Measurements from ENCODE around the gene PSMB5. TPM values are rescaled to one million over a fixed set of nuclear protein-coding genes. Genes with fewer than 3 reads are reported as not detected.

Gene PSMB5
- total RNA-seq, 1 donor from 2014 or later: 67.6 TPM

DNA sequence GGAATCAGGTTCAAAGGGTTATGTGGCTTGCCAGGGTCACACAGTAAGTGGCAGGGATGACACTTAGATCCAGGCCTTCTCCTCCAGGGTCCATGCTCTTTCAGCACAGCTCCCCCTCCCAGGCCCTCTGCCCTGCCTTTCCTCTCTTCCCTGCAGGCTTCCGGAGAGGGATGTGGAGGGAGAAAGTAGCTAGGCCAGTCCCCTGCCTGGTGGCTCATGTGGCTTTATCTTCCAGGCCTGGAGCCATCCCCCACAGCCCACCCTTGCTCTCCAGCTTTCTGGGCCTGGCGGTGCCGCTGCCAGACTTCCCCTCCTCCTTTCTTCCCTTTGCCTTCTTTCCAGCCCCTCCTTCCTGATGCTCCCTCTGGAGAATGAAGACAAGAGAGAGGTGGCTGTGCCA is 9.1 kb upstream of the PSMB5 start:
- DNase-seq (ENCODE audit: low spot score): no peak

DNA sequence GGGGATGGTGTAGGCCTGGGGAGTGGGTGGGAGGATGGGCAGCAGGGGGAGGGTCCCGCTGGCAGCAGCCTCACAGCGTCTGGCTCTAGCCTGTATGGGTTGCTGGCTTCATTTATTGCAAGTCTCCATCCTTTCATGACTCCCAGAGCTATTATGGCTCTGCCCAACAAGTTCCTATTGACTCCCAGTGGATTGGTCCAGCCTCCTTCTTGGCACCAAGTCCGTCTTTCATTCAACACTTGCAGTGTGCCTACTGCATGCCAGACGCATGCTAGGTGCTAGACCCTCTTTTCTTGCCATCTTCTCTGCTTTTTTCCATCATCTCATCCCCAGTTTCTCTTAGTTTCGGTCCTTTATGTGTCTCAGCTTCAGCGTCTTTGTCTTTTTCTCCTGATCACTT is 8.4 kb upstream of the PSMB5 start:
- no peak for DNase-seq (ENCODE audit: low spot score)

DNA sequence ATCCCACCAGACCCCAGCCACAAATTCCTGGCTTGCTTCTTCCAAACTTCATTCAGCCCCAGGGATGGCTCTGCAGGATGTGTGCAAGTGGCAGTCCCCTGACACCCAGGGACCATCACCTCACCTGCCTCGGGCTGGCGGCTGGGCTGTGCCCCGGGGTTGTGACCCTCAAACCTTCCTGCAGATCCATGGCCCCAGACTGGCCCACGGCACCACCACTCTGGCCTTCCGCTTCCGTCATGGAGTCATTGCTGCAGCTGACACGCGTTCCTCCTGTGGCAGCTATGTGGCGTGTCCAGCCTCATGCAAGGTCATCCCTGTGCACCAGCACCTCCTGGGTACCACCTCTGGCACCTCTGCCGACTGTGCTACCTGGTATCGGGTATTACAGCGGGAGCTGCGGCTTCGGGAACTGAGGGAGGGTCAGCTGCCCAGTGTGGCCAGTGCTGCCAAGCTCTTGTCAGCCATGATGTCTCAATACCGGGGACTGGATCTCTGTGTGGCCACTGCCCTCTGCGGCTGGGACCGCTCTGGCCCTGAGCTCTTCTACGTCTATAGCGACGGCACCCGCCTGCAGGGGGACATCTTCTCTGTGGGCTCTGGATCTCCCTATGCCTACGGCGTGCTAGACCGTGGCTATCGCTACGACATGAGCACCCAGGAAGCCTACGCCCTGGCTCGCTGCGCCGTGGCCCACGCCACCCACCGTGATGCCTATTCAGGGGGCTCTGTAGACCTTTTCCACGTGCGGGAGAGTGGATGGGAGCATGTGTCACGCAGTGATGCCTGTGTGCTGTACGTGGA is 7.7 kb upstream of the PSMB5 start, which contains the start of gene PSMB11:
Gene PSMB11, plus strand, starts transcription at position 51 of the 804 bp plus-strand sequence. Its CDS starts 14 bp downstream, at position 65.
- DNase-seq (ENCODE audit: low spot score): no peak

DNA sequence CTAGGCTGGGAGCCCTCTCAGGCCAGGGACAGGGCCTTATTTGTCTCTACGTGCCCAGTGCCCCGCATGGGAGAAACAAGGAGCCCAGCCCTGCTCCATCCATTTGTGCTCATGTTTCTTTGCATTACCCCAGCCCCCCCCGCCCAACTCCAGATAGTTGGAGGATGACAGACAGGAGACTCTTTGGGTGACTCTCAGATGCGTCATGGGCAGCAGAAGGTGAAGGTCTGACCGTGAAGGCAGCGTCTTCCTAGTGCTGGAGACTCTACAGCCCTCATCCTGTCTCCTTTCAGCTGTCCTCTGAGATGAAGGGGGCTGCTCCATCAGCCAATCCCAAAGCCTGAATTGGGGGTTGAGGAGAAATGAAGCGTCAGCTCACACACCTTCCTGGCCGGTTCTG is 7.0 kb upstream of the PSMB5 start:
- no peak for DNase-seq (ENCODE audit: low spot score)

DNA sequence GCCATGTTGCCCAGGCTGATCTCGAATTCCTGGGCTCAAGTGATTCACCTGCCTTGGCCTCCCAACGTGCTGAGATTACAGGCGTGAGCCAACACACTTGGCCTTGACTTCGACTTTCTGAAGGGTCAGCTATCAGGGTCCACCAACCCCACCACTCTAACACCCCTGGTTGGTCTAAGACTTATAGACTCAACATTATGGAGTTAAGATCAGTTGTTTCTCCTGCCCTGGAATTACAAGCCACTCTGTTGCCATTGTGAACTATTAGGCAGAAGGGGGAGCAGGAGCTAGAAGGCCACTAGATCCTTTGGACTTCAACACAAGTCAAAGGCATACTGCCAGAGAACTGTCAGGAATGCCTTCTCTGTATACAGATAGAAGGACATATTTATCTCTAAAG is 5.4 kb upstream of the PSMB5 start:
- DNase-seq (ENCODE audit: low spot score): no peak

DNA sequence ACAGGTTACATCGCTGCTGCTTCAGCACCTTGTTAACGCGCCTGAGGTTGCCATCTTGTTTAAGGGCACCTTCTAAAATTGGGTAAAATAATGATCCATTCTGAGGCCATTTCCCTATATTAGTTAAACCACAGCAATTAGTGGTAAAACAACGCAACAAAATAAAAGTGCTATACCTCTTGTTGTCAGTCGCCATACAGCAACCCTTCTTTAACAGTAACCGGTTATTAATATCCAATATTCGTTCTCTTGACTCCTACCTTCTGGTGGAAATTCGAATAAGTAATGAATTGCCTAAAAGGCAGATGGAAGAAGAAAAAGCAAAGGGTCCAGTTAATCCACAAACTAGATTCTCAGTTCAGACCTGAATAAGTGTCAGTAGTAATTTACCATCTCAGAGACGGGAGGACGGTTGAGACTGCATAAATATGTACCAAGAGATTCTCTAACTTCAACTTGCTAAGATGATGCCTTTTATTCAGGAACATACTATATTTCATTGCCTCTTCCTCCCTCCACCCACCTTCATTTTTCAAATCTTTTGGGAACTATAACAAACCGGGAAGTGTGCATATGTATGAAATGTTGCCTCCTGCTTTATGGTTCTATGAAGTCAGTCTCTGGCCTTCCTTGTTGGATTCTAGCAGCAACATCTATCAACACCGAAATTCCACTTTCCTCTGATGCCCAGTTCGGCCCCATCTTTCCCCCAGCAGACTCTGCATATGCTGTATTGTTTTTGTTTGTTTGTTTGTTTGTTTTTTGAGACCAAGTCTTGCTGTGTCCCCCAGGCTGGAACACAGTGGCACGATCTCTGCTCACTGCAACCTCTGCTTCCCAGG is 824 bp upstream of the PSMB5 start:
- no peak for DNase-seq (ENCODE audit: low spot score)

DNA sequence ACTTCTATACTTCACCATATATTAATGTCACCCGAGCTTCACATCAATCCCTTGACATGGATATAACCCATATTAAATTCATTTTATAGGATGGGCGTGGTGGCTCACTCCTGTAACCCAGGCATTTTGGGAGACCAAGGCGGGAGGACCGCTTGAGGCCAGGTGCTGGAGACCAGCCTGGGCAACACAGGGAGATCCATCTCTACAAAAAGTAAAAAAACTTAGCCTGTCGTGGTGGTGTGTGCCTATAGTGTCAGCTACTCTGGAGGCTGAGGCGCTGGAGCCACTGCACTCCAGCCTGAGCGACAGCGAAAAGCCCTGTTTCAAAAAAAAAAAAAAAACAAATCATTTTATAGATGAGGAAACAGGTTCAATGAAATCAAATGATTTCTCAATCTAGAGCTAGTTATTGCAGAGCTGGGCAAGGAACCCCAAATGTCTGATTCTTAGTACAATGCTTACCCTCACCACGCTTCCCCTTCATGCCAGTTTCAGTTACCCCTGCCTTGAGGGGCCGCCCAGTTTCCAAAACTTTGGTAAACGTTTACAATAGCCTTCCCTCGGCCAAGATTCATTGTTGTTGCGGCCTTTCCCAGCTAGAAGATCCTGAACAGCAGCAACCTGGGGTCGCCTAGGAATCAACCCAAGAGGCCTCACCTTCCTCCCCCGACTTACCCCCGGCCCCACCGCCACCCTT is 751 bp downstream of the PSMB5 start:
- DNase-seq (ENCODE audit: low spot score): no peak

DNA sequence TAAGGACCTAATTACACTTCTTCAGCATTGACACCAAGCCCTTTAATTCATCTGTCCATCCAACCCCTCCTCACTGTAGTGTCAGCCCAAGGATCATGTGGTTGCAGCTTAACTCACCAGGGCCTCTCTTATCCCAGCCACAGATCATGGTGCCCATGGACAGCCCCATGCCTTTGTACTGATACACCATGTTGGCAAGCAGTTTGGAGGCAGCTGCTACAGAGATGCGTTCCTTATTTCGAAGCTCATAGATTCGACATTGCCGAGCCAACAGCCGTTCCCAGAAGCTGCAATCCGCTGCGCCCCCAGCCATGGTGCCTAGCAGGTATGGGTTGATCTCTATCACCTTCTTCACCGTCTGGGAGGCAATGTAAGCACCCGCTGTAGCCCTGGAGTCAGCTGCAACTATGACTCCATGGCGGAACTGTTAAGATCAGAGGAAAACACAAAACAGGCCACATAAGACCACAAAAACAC is 1.4 kb downstream of the PSMB5 start:
- DNase-seq (ENCODE audit: low spot score): no peak

DNA sequence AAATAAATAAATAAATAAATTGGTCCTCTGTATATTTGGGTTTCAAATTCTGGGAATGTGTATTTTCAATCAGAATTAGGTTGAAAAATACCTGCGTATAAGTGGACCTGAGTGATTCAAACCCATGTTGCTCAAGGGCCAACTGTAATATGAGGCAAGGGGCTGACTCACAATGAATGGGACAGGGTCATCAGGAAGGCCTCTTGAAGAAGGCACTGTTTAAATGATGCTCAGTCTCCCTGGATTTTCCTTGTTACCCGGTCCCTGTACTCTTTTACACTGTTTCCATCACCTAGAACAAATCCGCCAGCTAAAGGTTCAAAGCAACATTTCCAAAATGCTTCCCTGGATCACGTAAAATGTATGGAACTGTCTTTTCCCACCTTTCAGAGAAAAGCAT is 3.8 kb downstream of the PSMB5 start:
- DNase-seq (ENCODE audit: low spot score): no peak

DNA sequence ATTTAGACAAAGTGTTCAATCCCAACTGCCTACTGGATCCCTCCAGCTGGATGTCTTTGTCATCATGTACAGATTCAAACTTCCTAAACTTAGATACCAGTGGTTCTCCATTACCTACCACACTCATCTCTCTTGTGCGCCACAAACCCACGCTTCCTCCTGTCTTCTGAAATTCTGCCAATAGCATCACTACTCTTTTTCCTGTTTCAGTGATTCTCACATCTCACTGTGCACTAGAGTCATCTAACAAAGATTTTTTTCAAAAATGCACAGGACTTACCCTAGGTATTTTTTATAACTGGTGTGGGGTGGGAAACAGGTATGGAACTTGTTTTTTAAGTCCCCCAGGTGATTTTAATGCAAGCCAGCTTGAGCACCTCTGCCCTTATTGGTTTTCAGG is 5.9 kb downstream of the PSMB5 start:
- no peak for DNase-seq (ENCODE audit: low spot score)

DNA sequence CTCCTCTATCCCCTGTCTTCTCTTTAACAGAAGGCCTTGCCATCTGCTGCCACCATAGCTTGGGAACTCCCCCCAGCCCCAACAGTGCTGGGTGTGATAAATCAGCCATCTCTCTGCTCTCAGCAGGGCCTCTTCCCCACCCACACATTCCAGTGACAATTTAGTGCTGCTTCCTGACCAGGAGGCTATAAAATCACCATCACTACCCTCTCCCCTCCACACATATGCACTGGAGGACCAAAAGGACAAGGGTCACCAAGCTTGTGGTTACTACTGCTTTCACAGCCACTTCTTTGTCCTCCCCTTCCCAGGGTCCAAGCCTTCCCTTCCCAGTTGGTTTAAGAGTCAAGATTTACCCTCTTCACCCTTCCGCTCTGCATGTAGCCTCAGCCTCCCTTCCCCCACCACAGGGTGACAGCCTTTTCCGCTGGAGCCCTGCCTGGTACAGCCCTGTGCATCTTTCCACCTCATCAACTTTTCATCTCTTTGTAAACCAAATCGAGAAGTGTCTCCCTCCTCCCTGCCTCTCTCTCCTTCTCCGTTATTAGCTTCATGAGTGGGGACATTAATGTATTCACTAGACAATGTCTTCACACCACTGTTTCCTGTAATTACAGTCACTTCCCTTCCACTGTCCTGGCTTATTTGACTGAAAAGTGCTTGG is 9.4 kb downstream of the PSMB5 start:
- no peak for DNase-seq (ENCODE audit: low spot score)

DNA sequence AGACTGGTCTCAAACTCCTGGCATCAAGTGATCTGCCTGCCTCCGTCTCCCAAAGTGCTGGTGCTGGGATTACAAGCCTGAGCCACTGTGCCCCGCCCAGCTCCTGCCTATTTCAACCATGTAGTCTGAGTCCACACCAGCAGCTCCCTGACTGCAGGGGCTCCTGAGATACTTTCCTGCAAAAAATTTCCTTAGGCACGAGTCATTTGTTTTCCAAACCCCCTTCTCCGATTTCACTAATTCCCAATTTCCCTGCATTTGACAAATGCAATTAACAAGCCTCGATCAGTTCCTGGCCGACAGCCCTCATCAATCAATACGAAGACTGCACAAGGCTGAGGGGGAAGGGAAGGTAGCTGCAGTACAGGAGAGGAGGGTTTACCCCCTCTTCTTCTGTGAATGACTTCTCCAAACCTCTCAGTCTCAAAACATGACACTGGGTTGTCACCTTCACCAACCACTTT is 10.1 kb downstream of the PSMB5 start:
- DNase-seq (ENCODE audit: low spot score): no peak

DNA sequence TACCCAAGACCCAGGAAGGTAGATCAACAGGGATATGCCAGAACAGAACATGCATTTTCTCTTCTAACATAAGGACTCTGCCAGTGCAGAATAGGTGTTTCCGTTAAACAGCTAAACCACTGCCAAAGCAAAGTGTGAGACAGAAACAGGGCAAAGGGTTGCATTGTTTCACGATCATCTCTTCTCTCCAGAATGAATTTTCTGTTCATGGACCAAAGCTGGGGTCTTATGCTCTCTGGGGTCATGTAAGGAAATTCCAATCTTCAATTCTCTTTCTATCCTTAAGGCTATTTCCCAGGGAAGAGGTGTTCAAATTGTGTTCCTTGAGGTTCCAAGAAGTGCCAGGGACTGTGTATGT is 10.9 kb downstream of the PSMB5 start:
- DNase-seq (ENCODE audit: low spot score): no peak

DNA sequence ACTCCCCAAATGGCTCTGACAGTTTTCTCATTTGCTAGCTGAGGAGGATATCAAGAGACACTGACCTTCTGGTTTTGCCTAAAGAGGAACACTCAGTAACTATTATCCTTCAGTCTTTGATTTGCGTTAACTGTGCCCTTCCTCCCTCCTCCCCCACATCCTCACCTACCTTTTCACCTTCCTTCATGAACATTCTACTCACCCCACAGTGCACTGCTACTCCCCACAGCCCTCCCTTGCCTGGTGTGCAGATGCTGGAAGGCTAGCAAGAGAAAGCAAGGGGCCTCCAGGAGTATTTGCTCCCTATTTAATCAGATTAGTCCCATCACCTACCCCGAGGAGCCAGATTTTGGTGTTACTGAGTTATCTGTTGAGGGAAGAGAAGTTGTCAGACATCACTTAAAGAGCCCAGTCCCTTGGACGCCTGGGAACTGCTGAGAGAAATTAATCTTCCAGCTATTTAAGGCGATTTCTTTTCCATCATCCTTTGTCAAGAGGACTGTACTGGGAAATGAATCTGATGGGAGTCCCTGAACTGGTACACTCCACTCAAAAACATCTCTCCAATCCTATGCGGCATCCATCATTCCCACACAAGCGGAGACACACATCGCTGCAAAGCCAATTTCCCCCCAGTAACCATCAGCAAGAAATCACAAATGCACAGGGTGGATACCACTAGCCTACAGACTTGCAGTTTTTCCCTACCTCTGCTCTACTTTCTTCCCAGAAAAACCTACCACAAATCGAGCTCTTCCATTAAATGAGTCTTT is 11.5 kb downstream of the PSMB5 start:
- no peak for DNase-seq (ENCODE audit: low spot score)

DNA sequence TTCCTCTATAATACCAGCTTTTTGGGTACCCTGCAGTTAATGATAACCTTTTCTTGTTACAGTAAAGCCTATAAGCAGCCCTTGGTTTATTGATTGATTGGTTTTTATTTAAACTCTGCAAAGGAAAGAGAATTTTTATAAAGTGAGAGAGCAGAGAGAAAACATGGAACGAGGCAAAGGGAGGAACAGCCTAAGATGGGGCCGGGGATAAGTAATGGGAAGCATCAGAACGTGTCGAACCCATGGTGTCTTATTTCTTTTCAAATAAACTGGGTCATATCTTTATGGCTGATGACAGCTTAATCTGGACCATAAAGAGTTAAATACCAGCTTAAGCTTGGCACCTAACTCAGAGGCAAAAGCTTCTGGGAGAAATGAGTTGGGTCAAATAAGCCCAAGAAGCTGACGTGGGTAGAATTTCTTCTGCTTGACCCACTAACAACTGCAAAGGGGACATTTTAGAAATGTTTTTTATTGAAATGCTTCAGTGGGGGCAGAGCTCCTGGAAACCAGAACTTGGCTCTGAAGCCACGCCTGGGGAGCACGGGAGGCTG is 12.7 kb downstream of the PSMB5 start:
- DNase-seq (ENCODE audit: low spot score): no peak

DNA sequence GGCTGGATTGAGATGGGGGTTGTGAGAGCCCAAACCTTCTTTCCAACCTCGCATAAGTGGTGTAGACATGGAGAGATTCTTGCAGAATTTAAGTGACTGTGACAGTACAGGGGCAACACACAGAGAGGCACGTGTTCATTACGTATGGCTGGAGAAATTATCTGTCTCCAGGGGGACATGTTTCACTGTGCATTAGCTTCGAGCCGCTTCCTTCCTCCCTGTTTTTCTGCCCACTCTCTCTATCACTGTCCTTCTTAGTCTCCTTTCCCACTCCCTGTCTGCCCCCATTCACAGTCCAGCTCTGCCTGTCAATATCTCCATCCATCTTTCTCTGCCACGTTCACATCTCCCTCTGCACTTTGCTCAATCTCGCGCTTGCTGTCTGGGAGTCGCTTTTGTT is 13.3 kb downstream of the PSMB5 start:
- no peak for DNase-seq (ENCODE audit: low spot score)

DNA sequence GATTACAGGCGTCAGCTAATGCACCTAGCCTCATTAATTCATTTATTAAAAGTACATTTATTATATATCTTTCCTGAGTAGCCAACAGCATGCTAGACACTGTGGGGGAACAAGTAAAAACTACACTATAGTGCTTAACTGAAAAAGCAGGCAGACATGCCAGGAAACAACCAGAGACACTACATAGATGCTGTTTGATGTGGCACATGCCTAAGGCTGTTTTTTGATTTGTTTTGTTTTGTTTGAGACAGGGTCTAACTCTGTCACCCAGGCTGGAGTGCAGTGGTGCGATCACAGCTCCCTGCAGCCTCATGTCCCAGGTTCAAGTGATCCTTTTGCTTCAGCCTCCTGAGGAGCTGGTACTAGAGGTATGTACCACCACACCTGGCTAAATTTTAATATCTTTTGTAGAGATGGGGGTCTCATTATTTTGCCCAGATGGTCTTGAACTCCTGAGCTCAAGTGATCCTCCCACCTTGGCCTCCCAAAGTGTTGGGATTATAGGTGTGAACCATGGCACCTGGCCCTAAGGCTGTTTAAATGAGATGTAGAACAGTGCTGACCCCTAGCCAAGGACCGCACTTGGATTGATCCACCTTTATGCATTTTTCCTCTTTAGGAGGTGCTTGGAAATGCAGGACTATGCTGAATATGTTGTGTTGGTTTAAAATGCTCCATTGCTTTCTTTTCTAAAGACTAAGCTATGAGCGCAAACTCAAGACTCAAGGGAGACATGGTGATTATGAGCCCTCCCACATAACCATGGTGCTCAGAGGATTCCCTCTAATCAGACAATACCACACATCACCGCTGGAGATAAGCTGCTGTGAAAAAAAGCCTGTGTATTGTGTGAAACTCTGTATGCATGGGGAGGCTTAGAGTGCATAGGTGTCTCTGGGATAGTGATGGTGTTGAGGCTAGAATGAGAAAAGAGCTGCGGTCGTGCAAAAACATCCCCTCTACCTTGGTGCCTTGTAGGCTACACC is 14.3 kb downstream of the PSMB5 start:
- DNase-seq (ENCODE audit: low spot score): no peak

DNA sequence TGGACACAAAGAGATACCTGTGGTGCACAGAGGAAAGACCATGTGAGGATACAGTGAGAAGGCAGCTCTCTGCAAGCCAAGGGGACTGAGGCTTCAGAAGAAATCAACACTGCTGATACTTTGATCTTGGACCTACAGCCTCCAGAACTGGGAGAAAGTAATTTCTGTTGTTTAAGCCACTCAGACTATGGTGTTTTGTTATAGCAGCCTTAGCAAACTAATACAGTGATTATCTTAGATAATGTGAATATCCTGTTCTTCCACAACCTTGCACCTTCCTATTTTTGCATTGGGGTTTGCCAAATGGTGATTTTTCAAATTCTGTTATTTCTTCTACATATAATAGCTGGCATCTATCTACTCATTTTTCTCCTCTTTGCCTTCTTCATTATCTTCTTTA is 16.6 kb downstream of the PSMB5 start:
- no peak for DNase-seq (ENCODE audit: low spot score)

DNA sequence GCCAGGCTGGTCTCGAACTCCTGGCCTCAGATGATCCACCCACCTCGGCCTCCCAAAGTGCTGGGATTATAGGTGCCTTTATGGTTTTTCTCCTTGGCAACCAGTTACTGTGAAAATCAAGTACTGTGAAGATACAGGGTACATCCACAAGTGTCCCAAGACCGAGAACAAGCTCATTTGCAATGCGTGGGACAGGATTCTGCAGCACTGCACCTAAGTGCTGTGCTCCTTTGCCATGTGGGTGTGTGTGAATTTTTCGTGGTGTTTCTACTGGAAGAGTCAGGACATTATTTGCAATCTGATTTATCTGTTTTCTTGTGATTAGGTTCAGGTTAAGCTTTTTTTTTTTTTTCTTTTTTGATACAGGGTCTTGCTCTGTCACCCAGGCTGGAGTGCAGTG is 17.6 kb downstream of the PSMB5 start:
- DNase-seq (ENCODE audit: low spot score): no peak

Measured in ureter (tissue), 1 donor.